T-cell (primary cell): Measurements from ENCODE around the gene B9D1. TPM values are rescaled to one million over a fixed set of nuclear protein-coding genes. Genes with fewer than 3 reads are reported as not detected.

Experiments
- ATAC-seq, 4 experiments: fragments of 200-7000 bp in 3 of 4; fragments of 150-1000 bp in 1 of 4; cut with Tn5 transposase; replicated peaks in 1 of 4; 1 replicate in 3 of 4; 2 replicates in 1 of 4; pipeline ENCODE4 v1.10.0; 2021; ENCODE audit warnings: moderate library complexity in 3 of 4, mild to moderate bottlenecking in 2 of 4, moderate number of reproducible peaks in 1 of 4
- CTCF ChIA-PET, 2 donors: fragments of 300-600 bp; sonication (Branson Sonifier 250); formaldehyde crosslinking; loops; one replicate each; lab custom pipeline; 2022; ENCODE audit warnings: antibody characterized with exemption in 2 of 2; lab: Charles Lee
- POLR2A ChIA-PET, 2 donors: fragments of 300-600 bp; sonication (Branson Sonifier 250); formaldehyde crosslinking; loops; one replicate each; lab custom pipeline; 2022; ENCODE audit warnings: antibody characterized with exemption in 2 of 2; lab: Charles Lee
- DNase-seq, 35 experiments: peaks; one replicate each; pipeline versions ENCODE4 v3.0.0 to v3.0.0-alpha.2; 2013 to 2023
- H3K27ac ChIP-seq: one replicate; pipeline ENCODE4 v1.5.1; 2013; ENCODE audit warnings: low read length
- H3K27me3 ChIP-seq, 2 experiments: replicated peaks in 1 of 2; 1 replicate in 1 of 2; 2 replicates in 1 of 2; pipeline versions ENCODE4 v1.6.1 to v1.7.0; 2013; ENCODE audit warnings: low read length in 1 of 2, mixed read lengths in 1 of 2; ENCODE audit not compliant: control insufficient read depth in 2 of 2, insufficient read depth in 2 of 2; ENCODE audit errors: extremely low read depth in 1 of 2
- H3K36me3 ChIP-seq, 2 donors: 1 replicate in 1 of 2; 2 replicates in 1 of 2; pipeline versions ENCODE4 v1.6.1 to v1.7.0; 2013; ENCODE audit warnings: low read length in 1 of 2; ENCODE audit not compliant: control insufficient read depth in 2 of 2, insufficient read depth in 1 of 2; ENCODE audit errors: extremely low read depth in 1 of 2
- H3K4me1 ChIP-seq, 2 experiments: 1 replicate in 1 of 2; 2 replicates in 1 of 2; pipeline versions ENCODE4 v1.6.1 to v1.7.0; 2013; ENCODE audit warnings: low read length in 2 of 2, mixed read lengths in 1 of 2; ENCODE audit not compliant: insufficient read depth in 2 of 2, control insufficient read depth in 1 of 2; ENCODE audit errors: extremely low read depth in 1 of 2
- H3K4me3 ChIP-seq, 2 donors: 1 replicate in 1 of 2; 2 replicates in 1 of 2; pipeline versions ENCODE4 v1.5.1 to v1.7.0; 2013; ENCODE audit warnings: mild to moderate bottlenecking in 2 of 2, low read length in 1 of 2, moderate library complexity in 1 of 2; ENCODE audit not compliant: control insufficient read depth in 1 of 2; ENCODE audit errors: extremely low read depth in 1 of 2
- H3K9me3 ChIP-seq: 2 replicates; pipeline ENCODE4 v1.7.0; 2013
- H3K27ac Mint-ChIP-seq, 2 donors: one replicate each; pipeline ENCODE4 v1.8.0; 2020 to 2021; ENCODE audit warnings: mild to moderate bottlenecking in 2 of 2, mixed read lengths in 2 of 2
- H3K27me3 Mint-ChIP-seq, 2 donors: one replicate each; pipeline ENCODE4 v1.8.0; 2021 to 2022; ENCODE audit warnings: mixed read lengths in 2 of 2
- H3K36me3 Mint-ChIP-seq: one replicate; pipeline ENCODE4 v1.8.0; 2021; ENCODE audit warnings: mixed read lengths
- H3K4me1 Mint-ChIP-seq, 3 donors: one replicate each; pipeline ENCODE4 v1.8.0; 2020 to 2022; ENCODE audit warnings: mixed read lengths in 3 of 3, mild to moderate bottlenecking in 1 of 3
- H3K4me3 Mint-ChIP-seq, 3 donors: one replicate each; pipeline ENCODE4 v1.8.0; 2020 to 2022; ENCODE audit warnings: mild to moderate bottlenecking in 3 of 3, mixed read lengths in 3 of 3, moderate library complexity in 3 of 3
- H3K9me3 Mint-ChIP-seq, 3 donors: one replicate each; pipeline ENCODE4 v1.8.0; 2020 to 2022; ENCODE audit warnings: mixed read lengths in 3 of 3
- WGBS: methylation state at CpG from one replicate; pipeline ENCODE4 v1.1.5; 2013; ENCODE audit warnings: missing lambda C conversion rate; ENCODE audit not compliant: insufficient coverage; 5-methylcytosine and 5-hydroxymethylcytosine counted together
- total RNA-seq, 35 experiments: library from RNA in 6 of 35; stranded (reverse) in 6 of 35; fragments of 120-200 nt in 1 of 35; gene quantifications; one replicate each; pipeline versions ENCODE4 v1.2.1 to v1.2.4 and lab custom pipeline; 2013 to 2026

The B9D1 gene
- total RNA-seq, 5 donors from 2014 or later (not counting 1 experiment from before 2014, with no cell fraction given), result 1.2 to 2.5 (median 2.1) TPM

DNA sequence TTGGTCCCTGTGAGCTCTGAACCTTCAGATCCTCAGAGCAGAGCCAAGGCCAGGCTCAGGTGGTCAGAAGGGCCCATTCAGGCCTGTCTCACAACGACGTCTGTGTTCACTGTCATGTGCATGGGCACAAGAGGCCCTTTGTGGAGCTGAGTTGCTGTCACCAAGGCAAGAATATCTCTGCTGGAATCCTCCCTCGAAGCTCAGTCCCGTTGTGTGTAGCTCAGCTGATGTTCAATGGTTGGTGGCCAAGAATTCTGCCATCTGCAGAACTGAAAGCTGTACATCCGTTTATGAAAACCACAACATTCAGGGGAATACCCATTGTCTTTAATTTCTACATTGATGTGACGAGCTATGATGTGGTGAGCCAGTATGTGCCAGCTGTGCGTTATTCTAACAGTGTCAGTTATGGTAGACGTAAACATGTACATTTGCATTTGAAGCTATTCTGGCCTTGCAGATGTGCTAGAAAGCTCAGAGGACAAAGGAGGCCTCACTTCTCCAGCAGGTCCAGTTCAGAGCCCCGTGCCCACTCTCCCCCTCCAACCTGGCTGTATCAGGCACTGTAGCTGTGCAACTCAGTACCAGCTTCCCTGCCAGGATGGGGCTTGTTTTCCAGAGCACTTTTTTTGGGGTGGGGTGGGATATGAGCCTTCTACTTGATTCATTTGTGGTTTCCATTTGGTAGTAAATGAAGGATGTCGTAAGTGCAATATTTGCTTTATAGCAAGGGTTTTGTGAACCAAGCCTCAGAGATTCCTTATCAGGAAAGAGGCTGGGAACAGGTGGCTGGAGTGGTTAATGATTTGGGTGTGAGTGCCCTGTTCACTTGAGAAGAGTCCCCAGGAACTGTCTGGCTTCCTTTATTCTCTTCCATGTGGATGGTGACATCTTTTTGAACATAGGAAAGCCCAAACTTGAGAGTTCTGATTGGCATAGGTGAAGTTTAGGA, 56.1 kb downstream of the B9D1 start:
- peak; percentile 86 to 98 (median 92) for ATAC-seq
- 11% methylated on average over 7 of the region's 10 CpGs for WGBS
- Histone ChIP-seq H3K4me1 (peaks cover 16 to 23% of the 10 kb centered on the region in 2 experiments), H3K4me3 (peak overlapping the region in 1 of 2 donors; percentile 10), H3K9me3 (no peaks in the 10 kb centered on the region), H3K27me3 (peaks cover 0 to 54% of the 10 kb centered on the region in 2 experiments), H3K36me3 (no peaks in the 10 kb centered on the region), H3K27ac (no peak overlapping the region)
- ChIA-PET CTCF (interaction anchor here in 1 of 2 donors (0.6 to 0.9 kb wide), 4 partner anchors 14 to 56 kb away, joined by 3 to 4 read pairs (median 4); partner anchors contain the start of gene B9D1), POLR2A (interaction anchor here in 1 of 2 donors (0.7 kb wide), 1 partner anchor 30 kb away, joined by 6 read pairs; no protein-coding TSS in a partner anchor)
- Mint-ChIP-seq H3K4me3 (peak overlapping the region in 2 of 3 donors; percentile 13 to 65), H3K9me3 (no peaks in the 10 kb centered on the region), H3K36me3 (no peaks in the 10 kb centered on the region), H3K27ac (peak overlapping the region in 1 of 2 donors; percentile 19), H3K27me3 (peaks cover 27 to 29% of the 10 kb centered on the region in 2 donors), H3K4me1 (peaks cover 25 to 27% (median 27%) of the 10 kb centered on the region in 3 donors)
- peak in 32 of 35 experiments; percentile 15 to 82 (median 41) for DNase-seq

DNA sequence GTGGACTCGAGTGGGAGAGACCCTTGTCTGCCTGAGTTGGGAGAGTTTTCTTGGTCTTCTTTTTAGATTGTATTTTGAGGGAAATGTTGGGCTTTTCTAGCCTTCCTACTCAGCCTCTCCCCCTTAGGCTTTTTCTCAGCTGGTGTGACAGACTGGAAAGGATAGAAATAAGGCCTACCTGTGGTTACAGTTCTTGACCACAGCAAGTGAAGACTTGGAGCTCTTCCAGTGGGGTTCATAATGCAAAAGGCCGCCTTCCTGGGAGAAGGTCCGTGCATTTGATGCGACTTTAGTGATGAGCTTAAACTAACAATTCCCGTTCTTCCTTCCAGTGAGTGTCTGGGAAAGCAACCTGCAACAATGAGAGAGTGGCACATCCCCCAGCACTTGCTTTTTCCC, 56.8 kb downstream of the B9D1 start:
- H3K36me3 Mint-ChIP-seq, result no peaks in the 10 kb centered on the region
- peaks cover 16 to 23% of the 10 kb centered on the region in 2 experiments for H3K4me1 ChIP-seq
- POLR2A ChIA-PET, result interaction anchor here in 1 of 2 donors (0.7 kb wide), 1 partner anchor 30 kb away, joined by 6 read pairs; no protein-coding TSS in a partner anchor
- H3K4me3 Mint-ChIP-seq, result peak overlapping the region in 1 of 3 donors; percentile 65
- peaks cover 25 to 27% (median 27%) of the 10 kb centered on the region in 3 donors for H3K4me1 Mint-ChIP-seq
- no peak overlapping the region for H3K27ac ChIP-seq
- no peaks in the 10 kb centered on the region for H3K36me3 ChIP-seq
- no peak for DNase-seq
- H3K4me3 ChIP-seq, result peak overlapping the region in 1 of 2 donors; percentile 10
- peaks cover 0 to 56% of the 10 kb centered on the region in 2 experiments for H3K27me3 ChIP-seq
- no peaks in the 10 kb centered on the region for H3K9me3 ChIP-seq
- H3K27me3 Mint-ChIP-seq, result peaks cover 27 to 29% of the 10 kb centered on the region in 2 donors
- H3K27ac Mint-ChIP-seq, result no peak overlapping the region
- 89% methylated on average over 4 of the region's 5 CpGs for WGBS
- CTCF ChIA-PET, result interaction anchor here in 1 of 2 donors (0.6 to 0.9 kb wide), 3 partner anchors 26 to 57 kb away, joined by 3 to 4 read pairs (median 4); partner anchors contain the start of gene B9D1
- ATAC-seq, result no peak
- no peaks in the 10 kb centered on the region for H3K9me3 Mint-ChIP-seq

DNA sequence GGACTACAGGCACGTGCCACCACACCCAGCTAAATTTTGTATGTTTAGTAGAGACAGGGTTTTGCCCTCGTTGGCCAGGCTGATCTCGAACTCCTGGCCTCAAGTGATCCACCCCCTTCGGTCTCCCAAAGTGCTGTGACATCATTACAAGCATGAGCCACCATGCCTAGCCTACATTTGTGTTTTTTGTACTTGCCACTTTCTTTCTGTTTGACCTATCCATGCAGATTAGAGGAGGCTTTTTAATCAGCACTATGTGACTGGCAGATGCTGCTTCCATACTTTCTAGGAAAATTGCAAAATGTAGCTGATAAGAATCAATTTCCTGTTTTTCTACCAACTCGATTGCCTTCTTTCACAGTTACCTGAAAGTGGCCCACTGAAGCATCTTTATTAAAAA, 57.3 kb downstream of the B9D1 start:
- no peak overlapping the region for H3K27ac ChIP-seq
- POLR2A ChIA-PET, result no interaction called here
- H3K9me3 Mint-ChIP-seq, result no peaks in the 10 kb centered on the region
- ATAC-seq, result no peak
- H3K27me3 ChIP-seq, result peaks cover 0 to 59% of the 10 kb centered on the region in 2 experiments
- H3K4me1 ChIP-seq, result peaks cover 16 to 23% of the 10 kb centered on the region in 2 experiments
- CTCF ChIA-PET, result no interaction called here
- H3K36me3 ChIP-seq, result no peaks in the 10 kb centered on the region
- peaks cover 25 to 27% (median 27%) of the 10 kb centered on the region in 3 donors for H3K4me1 Mint-ChIP-seq
- no peak overlapping the region for H3K27ac Mint-ChIP-seq
- H3K4me3 Mint-ChIP-seq, result no peak overlapping the region
- no peak overlapping the region for H3K4me3 ChIP-seq
- no peak for DNase-seq
- no peaks in the 10 kb centered on the region for H3K9me3 ChIP-seq
- 92% methylated on average over 3 of the region's 5 CpGs for WGBS
- H3K36me3 Mint-ChIP-seq, result no peaks in the 10 kb centered on the region
- peaks cover 24 to 29% of the 10 kb centered on the region in 2 donors for H3K27me3 Mint-ChIP-seq

DNA sequence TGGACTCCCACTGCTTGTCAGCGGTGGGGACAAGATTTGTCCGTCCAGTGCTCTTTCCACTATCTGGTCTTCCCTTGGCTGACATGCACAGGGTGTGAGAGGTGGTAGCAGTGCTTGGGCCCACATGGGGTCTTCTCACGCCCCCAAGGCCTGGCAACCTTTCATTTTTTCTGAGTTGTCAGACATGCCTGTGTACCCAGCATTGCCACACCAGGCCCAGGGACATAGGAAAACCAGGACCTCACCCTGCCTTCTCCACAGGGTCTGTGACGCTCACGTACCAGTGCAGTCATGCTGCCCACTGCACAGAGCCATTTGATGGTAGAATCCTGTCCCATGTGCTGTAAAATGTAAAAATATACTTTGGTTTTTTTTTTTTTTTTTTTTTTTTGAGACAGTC, 57.8 kb downstream of the B9D1 start:
- DNase-seq (no peak), ATAC-seq (no peak)
- H3K27me3 ChIP-seq, result peaks cover 0 to 54% of the 10 kb centered on the region in 2 experiments
- WGBS, result 100% methylated on average over 5 of the region's 5 CpGs
- peaks cover 16 to 23% of the 10 kb centered on the region in 2 experiments for H3K4me1 ChIP-seq
- H3K36me3 Mint-ChIP-seq, result no peaks in the 10 kb centered on the region
- no peaks in the 10 kb centered on the region for H3K9me3 ChIP-seq
- peaks cover 25 to 27% (median 27%) of the 10 kb centered on the region in 3 donors for H3K4me1 Mint-ChIP-seq
- H3K27me3 Mint-ChIP-seq, result peaks cover 19 to 30% of the 10 kb centered on the region in 2 donors
- no peak overlapping the region for H3K27ac ChIP-seq
- ChIA-PET CTCF (no interaction called here), POLR2A (no interaction called here)
- H3K9me3 Mint-ChIP-seq, result no peaks in the 10 kb centered on the region
- no peak overlapping the region for H3K27ac Mint-ChIP-seq
- no peak overlapping the region for H3K4me3 ChIP-seq
- no peak overlapping the region for H3K4me3 Mint-ChIP-seq
- no peaks in the 10 kb centered on the region for H3K36me3 ChIP-seq

DNA sequence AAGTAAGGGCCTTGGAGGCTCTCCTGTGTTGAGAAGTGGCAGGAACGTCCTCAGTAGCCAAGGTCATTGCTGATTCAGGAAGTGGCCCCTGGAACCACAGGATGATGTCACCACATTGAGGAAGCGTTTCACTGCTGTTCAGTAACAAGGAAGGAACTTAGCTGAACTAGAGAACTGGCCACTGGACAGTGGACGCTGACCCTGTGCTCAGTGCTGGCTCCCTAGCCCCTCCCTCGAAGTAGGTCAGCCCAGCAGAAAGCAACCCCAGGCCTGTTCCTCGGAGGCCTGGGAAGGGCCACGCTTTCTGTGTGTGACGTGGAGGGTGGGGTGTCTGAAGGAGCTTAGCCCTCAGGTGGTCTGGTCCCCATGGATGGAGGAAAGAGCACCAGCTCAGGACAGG, 58.3 kb downstream of the B9D1 start:
- ChIA-PET POLR2A (no interaction called here), CTCF (no interaction called here)
- WGBS, result 63% methylated on average over 3 of the region's 7 CpGs

DNA sequence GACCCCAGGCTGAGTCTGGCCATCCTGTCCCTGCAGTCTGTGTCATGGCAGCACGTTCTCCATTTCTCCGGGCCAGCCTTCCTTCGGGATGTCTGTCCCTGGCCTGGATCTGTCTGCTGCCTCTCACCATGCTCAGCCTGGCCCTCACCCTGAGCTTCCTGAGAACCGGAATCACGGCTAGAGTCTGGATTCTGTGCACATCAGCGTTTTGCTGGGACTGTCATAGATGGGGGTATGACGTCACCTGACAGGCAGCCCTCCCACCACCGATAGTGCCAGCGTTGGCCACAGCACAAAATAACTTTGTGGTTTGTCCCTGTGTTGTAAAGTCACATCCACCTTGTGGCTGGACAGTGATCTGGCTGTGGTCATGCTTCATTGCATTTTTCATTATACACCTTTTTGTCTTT, 59.2 kb downstream of the B9D1 start:
- H3K4me1 ChIP-seq, result peaks cover 16 to 23% of the 10 kb centered on the region in 2 experiments
- ChIA-PET POLR2A (no interaction called here), CTCF (no interaction called here)
- 90% methylated on average over 9 of the region's 9 CpGs for WGBS
- H3K36me3 Mint-ChIP-seq, result no peaks in the 10 kb centered on the region
- no peaks in the 10 kb centered on the region for H3K9me3 Mint-ChIP-seq
- H3K27me3 Mint-ChIP-seq, result peaks cover 6 to 24% of the 10 kb centered on the region in 2 donors
- no peak overlapping the region for H3K4me3 ChIP-seq
- no peak overlapping the region for H3K27ac ChIP-seq
- H3K9me3 ChIP-seq, result no peaks in the 10 kb centered on the region
- H3K27ac Mint-ChIP-seq, result no peak overlapping the region
- no peaks in the 10 kb centered on the region for H3K36me3 ChIP-seq
- H3K4me3 Mint-ChIP-seq, result no peak overlapping the region
- H3K27me3 ChIP-seq, result peaks cover 0 to 45% of the 10 kb centered on the region in 2 experiments
- peaks cover 25 to 27% (median 27%) of the 10 kb centered on the region in 3 donors for H3K4me1 Mint-ChIP-seq
- ATAC-seq, result no peak
- peak in 1 of 35 experiments; percentile 9 for DNase-seq

More for the DNA sequence above, 58.3 kb downstream of the B9D1 start:
- H3K27me3 ChIP-seq, result peaks cover 0 to 48% of the 10 kb centered on the region in 2 experiments
- Mint-ChIP-seq H3K27ac (no peak overlapping the region), H3K4me1 (peaks cover 25 to 27% (median 27%) of the 10 kb centered on the region in 3 donors), H3K27me3 (peaks cover 14 to 28% of the 10 kb centered on the region in 2 donors), H3K36me3 (no peaks in the 10 kb centered on the region), H3K4me3 (no peak overlapping the region), H3K9me3 (no peaks in the 10 kb centered on the region)
- H3K36me3 ChIP-seq, result no peaks in the 10 kb centered on the region
- ATAC-seq (no peak), DNase-seq (peak in 10 of 35 experiments; percentile 4 to 39 (median 14))
- H3K4me3 ChIP-seq, result no peak overlapping the region
- H3K27ac ChIP-seq, result no peak overlapping the region
- H3K9me3 ChIP-seq, result no peaks in the 10 kb centered on the region
- H3K4me1 ChIP-seq, result peaks cover 16 to 23% of the 10 kb centered on the region in 2 experiments
